Nephron (organoid): ENCODE measurements around the gene COA6.

ENCODE experiments used
- H3K27ac Mint-ChIP-seq, 3 experiments: 2 replicates each; pipeline ENCODE4 v1.8.0; 2020; ENCODE audit warnings: mixed read lengths in 3 of 3, mild to moderate bottlenecking in 2 of 3, moderate library complexity in 1 of 3
- H3K27me3 Mint-ChIP-seq: 2 replicates; pipeline ENCODE4 v1.8.0; 2021; ENCODE audit warnings: low read depth, mild to moderate bottlenecking, moderate library complexity, mixed read lengths
- H3K36me3 Mint-ChIP-seq: 2 replicates; pipeline ENCODE4 v1.8.0; 2020; ENCODE audit warnings: low read depth, mixed read lengths
- H3K4me1 Mint-ChIP-seq: 2 replicates; pipeline ENCODE4 v1.8.0; 2020; ENCODE audit warnings: mixed read lengths
- H3K4me3 Mint-ChIP-seq, 3 experiments: 2 replicates each; pipeline ENCODE4 v1.8.0; 2020; ENCODE audit warnings: mild to moderate bottlenecking in 3 of 3, mixed read lengths in 3 of 3, moderate library complexity in 2 of 3
- H3K9me3 Mint-ChIP-seq: 2 replicates; pipeline ENCODE4 v1.8.0; 2020; ENCODE audit warnings: mixed read lengths
- TF ChIP-seq, protein P1 (sequence below), 3 experiments: fragments of 200-600 bp; sonication (generic); IDR thresholded peaks; one replicate each; pipeline ENCODE4 v1.5.0; 2021; ENCODE audit warnings: antibody characterized with exemption in 3 of 3; ENCODE audit not compliant: unreplicated experiment in 3 of 3

The COA6 gene, protein sequence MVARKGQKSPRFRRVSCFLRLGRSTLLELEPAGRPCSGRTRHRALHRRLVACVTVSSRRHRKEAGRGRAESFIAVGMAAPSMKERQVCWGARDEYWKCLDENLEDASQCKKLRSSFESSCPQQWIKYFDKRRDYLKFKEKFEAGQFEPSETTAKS

DNA sequence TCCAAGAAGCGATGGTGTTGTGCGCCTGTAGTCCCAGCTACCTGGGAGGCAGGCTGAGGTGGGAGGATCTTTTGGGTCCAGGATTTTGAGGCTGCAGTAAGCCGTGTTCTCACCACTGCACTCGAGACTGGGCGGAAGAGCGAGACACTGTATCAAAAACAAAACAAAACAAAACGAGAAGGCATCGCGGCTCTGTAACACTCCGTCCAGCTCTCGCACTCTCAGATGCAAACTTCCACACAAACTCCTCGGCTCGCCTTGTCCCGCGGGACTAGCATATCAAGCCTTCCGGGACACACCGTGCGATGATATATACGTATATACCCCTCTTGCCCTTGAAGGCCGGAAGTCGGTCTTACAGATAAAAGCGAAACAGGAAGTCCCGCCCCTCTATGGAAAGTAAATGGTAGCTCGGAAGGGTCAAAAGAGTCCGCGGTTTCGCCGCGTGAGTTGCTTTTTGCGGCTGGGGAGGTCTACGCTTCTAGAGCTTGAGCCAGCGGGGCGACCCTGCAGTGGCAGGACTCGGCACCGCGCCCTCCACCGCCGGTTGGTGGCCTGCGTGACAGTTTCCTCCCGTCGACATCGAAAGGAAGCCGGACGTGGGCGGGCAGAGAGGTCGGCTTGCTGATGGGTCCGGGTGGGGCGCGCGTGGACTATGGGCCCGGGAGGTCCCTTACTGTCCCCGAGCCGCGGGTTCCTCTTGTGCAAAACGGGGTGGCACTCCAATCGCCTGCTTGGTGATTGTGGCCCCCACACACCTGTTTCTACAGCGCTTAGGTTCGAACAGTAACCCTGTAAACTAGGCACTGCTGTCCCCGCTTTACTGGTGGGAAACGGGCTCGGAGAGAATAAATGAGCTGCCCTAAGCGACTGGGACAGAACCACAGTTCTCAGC, at the start of gene COA6:
TSS of gene COA6 (plus strand) at position 393 of the 895 bp plus-strand sequence. CDS start at position 404, 11 bp downstream.
- no peaks in the 10 kb centered on the region for H3K9me3 Mint-ChIP-seq
- H3K27ac Mint-ChIP-seq = peak within 1 kb of the TSS; percentile 98
- H3K36me3 Mint-ChIP-seq = peaks cover 23% of the 10 kb centered on the region
- H3K27me3 Mint-ChIP-seq = peaks cover 7% of the 10 kb centered on the region
- H3K4me3 Mint-ChIP-seq = peak within 1 kb of the TSS; percentile 94 to 97 (median 97)
- TF ChIP-seq, protein P1, sequence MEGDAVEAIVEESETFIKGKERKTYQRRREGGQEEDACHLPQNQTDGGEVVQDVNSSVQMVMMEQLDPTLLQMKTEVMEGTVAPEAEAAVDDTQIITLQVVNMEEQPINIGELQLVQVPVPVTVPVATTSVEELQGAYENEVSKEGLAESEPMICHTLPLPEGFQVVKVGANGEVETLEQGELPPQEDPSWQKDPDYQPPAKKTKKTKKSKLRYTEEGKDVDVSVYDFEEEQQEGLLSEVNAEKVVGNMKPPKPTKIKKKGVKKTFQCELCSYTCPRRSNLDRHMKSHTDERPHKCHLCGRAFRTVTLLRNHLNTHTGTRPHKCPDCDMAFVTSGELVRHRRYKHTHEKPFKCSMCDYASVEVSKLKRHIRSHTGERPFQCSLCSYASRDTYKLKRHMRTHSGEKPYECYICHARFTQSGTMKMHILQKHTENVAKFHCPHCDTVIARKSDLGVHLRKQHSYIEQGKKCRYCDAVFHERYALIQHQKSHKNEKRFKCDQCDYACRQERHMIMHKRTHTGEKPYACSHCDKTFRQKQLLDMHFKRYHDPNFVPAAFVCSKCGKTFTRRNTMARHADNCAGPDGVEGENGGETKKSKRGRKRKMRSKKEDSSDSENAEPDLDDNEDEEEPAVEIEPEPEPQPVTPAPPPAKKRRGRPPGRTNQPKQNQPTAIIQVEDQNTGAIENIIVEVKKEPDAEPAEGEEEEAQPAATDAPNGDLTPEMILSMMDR (IDR thresholded peaks at IDR 0.05; ENCODE audit: unreplicated experiment in 3 of 3) = no peak
- peaks cover 27% of the 10 kb centered on the region for H3K4me1 Mint-ChIP-seq

DNA sequence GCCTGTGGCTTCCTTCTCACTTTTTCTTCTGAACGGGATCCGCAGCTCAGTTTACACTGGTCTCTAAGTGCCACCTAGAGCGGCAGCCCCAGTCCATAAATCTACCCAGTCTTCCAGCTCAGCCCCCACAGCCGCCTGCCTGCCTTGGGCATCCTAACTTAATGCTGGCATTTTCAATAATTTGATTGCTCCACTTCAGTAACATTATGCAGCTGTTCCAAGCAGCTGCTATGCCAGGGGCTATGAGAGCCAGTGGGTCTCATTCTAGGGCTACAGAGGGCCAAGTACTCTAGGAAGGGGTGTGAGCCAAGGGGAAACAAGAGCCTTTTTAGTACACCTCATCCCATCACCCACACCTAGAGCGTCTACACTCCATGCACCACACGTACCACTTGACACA, 48.4 kb upstream of the COA6 start:
- H3K9me3 Mint-ChIP-seq = no peaks in the 10 kb centered on the region
- H3K27ac Mint-ChIP-seq = no peak overlapping the region
- peaks cover 63% of the 10 kb centered on the region for H3K27me3 Mint-ChIP-seq
- H3K4me3 Mint-ChIP-seq = no peak overlapping the region
- H3K4me1 Mint-ChIP-seq = peaks cover 24% of the 10 kb centered on the region
- H3K36me3 Mint-ChIP-seq = no peaks in the 10 kb centered on the region
- TF ChIP-seq, protein P1 (IDR thresholded peaks at IDR 0.05; ENCODE audit: unreplicated experiment in 3 of 3) = no peak

DNA sequence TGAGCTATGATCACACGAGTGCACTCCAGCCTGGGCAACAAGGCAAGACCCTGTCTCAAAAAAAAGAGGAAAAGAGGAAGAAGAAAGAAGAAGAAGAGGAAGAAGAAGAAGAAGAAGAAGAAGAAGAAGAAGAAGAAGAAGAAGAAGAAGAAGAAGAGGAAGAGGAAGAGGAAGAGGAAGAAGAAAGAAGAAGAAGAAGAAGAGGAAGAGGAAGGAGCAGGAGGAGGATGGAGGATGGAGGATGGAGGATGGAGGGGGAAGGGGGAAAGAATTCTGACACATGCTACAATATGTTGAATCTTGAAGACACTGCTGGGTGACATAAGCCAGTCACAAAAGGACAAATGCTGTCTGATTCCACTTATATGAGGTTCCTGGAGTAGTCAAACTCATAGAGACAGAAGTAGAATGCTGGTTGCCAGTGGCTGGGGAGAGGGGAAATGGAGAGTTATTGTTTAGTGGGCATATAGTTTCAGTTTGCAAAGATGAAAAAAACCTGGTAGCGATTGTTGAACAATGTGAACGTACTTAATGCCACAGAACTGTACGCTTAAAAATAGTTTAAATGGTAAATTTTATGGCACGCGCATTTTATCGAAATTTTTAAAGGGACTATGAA, 47.3 kb upstream of the COA6 start:
- Mint-ChIP-seq H3K4me3 (no peak overlapping the region), H3K36me3 (no peaks in the 10 kb centered on the region), H3K27ac (no peak overlapping the region), H3K4me1 (peaks cover 24% of the 10 kb centered on the region), H3K27me3 (peaks cover 53% of the 10 kb centered on the region), H3K9me3 (no peaks in the 10 kb centered on the region)
- TF ChIP-seq, protein P1 (IDR thresholded peaks at IDR 0.05; ENCODE audit: unreplicated experiment in 3 of 3) = no peak

DNA sequence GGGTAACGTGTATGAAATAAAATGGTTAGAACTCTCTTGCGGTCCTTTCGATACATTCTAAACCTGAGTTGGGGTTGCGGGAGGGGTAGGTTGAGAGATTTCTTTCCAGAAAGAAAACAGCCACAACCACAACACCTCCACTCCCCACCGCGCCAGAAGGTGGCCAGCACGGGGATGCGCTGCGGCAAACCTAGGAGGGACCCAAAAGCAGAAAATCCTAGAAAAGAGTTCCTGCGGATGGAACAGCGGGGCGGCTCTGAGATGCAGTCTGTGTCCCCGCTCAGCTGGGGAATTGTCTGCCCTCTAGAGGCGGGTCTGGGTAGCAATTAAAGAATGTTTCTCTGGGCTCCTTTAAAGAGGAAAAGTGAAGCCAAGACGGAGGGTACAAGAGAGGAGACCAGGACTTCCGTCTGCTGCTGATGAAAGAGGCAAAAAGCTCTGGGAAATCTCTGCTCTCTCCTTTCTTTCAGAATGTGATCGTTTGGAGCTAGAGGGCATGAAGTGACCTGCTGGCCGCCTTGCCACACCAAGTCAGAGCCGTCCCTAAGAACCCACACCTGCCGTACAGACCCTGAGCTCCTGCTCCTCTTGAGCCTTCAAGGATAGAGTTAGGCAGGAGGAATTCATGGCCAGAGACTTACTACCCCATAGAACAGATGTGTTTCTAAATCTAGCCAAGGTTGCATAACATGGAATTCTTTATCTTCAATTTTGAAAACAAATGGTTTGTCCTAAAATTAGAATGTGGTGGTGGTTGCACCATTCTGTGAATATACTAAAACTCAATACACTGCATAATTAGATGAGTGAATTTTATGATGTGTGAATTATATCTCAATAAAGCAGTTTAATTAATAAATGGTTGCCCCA, 46.5 kb upstream of the COA6 start:
- H3K9me3 Mint-ChIP-seq = no peaks in the 10 kb centered on the region
- H3K4me3 Mint-ChIP-seq = peak overlapping the region in 2 of 3 experiments; percentile 0 to 61
- no peaks in the 10 kb centered on the region for H3K36me3 Mint-ChIP-seq
- H3K27ac Mint-ChIP-seq = peak overlapping the region in 2 of 3 experiments; percentile 3 to 22
- peaks cover 24% of the 10 kb centered on the region for H3K4me1 Mint-ChIP-seq
- TF ChIP-seq, protein P1 (IDR thresholded peaks at IDR 0.05; ENCODE audit: unreplicated experiment in 3 of 3) = peak; percentile 55 to 67 (median 67)
- peaks cover 51% of the 10 kb centered on the region for H3K27me3 Mint-ChIP-seq

DNA sequence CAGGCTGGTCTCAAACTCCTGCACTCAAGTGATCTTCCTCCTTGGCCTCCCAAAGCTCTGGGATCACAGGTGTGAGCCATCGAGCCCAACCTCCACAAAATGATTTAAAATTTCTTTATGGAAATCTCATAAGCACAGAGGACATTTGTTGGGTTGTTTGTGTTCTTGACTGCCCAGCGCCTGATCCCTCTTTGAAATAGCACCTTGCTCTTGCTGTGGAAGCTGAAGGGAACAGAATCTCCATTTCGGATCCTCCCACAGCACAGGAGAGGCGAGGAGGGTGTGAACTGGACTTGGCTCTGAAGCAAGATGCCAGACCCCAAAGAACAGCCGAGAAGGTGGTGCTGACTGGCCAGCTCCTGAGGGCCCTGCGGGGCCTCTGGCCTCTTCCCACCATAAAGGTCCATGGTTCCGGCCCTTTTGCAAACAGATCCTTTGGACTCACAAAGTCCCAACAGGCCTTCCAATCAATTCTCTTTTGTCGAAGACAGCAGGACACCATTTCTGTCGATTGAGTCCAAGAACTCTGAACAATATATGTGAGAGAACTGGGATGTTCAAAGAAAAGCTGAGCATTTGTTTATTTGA, 45.6 kb upstream of the COA6 start:
- H3K9me3 Mint-ChIP-seq = no peaks in the 10 kb centered on the region
- H3K4me3 Mint-ChIP-seq = no peak overlapping the region
- H3K27ac Mint-ChIP-seq = no peak overlapping the region
- peaks cover 24% of the 10 kb centered on the region for H3K4me1 Mint-ChIP-seq
- peaks cover 44% of the 10 kb centered on the region for H3K27me3 Mint-ChIP-seq
- TF ChIP-seq, protein P1 (IDR thresholded peaks at IDR 0.05; ENCODE audit: unreplicated experiment in 3 of 3) = no peak
- H3K36me3 Mint-ChIP-seq = no peaks in the 10 kb centered on the region
